ENCODE results near the gene ARF6.

ARF6 gene

GRCh38 chr14:49892636-49893308 is at the start of gene ARF6:
TSS of gene ARF6 (plus strand) at chr14:49893082. CDS start at chr14:49893737, 655 bp downstream.
- H4K20me1 ChIP-seq (ENCODE audit: insufficient read depth, low read length), result peaks cover 41% of the 10 kb centered on the region
- no peaks in the 10 kb centered on the region for H3K9me3 ChIP-seq (ENCODE audit: insufficient read depth, low read length)
- H3K4me1 ChIP-seq (ENCODE audit: low read length), result peaks cover 25% of the 10 kb centered on the region
- H3K27ac ChIP-seq (ENCODE audit: low read length), result peak within 1 kb of the TSS; percentile 96
- H3K4me3 ChIP-seq (ENCODE audit: low read length), result peak within 1 kb of the TSS; percentile 98
- peak within 1 kb of the TSS; percentile 100 for H3K9ac ChIP-seq (ENCODE audit: low read length)
- H2AFZ ChIP-seq (ENCODE audit: low read depth, low read length), result no peak within 1 kb of the TSS
- TF ChIP-seq, protein P1, sequence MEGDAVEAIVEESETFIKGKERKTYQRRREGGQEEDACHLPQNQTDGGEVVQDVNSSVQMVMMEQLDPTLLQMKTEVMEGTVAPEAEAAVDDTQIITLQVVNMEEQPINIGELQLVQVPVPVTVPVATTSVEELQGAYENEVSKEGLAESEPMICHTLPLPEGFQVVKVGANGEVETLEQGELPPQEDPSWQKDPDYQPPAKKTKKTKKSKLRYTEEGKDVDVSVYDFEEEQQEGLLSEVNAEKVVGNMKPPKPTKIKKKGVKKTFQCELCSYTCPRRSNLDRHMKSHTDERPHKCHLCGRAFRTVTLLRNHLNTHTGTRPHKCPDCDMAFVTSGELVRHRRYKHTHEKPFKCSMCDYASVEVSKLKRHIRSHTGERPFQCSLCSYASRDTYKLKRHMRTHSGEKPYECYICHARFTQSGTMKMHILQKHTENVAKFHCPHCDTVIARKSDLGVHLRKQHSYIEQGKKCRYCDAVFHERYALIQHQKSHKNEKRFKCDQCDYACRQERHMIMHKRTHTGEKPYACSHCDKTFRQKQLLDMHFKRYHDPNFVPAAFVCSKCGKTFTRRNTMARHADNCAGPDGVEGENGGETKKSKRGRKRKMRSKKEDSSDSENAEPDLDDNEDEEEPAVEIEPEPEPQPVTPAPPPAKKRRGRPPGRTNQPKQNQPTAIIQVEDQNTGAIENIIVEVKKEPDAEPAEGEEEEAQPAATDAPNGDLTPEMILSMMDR (IDR thresholded peaks at IDR 0.05; ENCODE audit: low read depth, low read length), result no peak
- no peak for TF ChIP-seq EZH2phosphoT487 (IDR thresholded peaks at IDR 0.05; ENCODE audit: low read depth)
- peak within 1 kb of the TSS; percentile 90 for H3K4me2 ChIP-seq (ENCODE audit: low read length)
- peaks cover 32% of the 10 kb centered on the region for H3K36me3 ChIP-seq (replicated peaks; ENCODE audit: low read depth, low read length)
- H3K27me3 ChIP-seq (ENCODE audit: low read depth, low read length), result no peaks in the 10 kb centered on the region
- peaks cover 58% of the 10 kb centered on the region for H3K79me2 ChIP-seq (ENCODE audit: low read length)

DNA sequence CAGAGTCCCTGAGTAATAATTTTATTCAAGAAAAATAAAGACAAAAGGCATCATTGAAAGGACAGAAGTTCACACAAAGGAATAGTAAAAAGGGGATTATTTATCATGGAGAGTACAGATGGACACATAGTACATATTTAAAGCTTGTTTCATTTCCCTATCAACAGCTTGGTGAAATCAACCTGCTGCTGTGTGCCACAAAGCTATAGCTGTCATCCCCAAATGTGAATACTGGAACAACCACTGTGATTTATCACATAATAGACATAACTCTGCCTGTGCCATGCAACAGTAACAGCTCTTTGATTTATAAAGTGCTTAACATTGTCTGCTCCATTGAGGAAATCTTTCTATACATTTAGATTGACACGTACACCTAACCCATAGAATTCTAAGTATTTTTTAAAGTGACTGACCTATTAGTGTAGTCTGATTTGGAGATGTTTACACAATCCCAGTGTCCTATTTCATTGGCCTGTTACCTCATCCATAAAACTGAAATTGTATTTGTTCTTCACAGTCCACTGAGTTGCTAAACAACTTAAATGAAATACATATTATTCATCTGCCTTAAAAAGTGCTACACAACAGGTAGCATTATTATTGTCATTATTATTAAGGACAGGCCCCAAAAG is 43.6 kb upstream of the ARF6 start:
- Histone ChIP-seq H3K4me3 (ENCODE audit: low read length) (no peak overlapping the region), H3K4me1 (ENCODE audit: low read length) (peaks cover 8% of the 10 kb centered on the region), H3K27ac (ENCODE audit: low read length) (no peak overlapping the region), H3K36me3 (replicated peaks; ENCODE audit: low read depth, low read length) (peaks cover 31% of the 10 kb centered on the region), H4K20me1 (ENCODE audit: insufficient read depth, low read length) (peaks cover 4% of the 10 kb centered on the region), H2AFZ (ENCODE audit: low read depth, low read length) (no peak overlapping the region), H3K9me3 (ENCODE audit: insufficient read depth, low read length) (no peaks in the 10 kb centered on the region), H3K9ac (ENCODE audit: low read length) (no peak overlapping the region), H3K4me2 (ENCODE audit: low read length) (no peak overlapping the region), H3K27me3 (ENCODE audit: low read depth, low read length) (no peaks in the 10 kb centered on the region), H3K79me2 (ENCODE audit: low read length) (peaks cover 49% of the 10 kb centered on the region)
- TF ChIP-seq EZH2phosphoT487 (IDR thresholded peaks at IDR 0.05; ENCODE audit: low read depth), result no peak
- TF ChIP-seq, protein P1 (IDR thresholded peaks at IDR 0.05; ENCODE audit: low read depth, low read length), result no peak

DNA sequence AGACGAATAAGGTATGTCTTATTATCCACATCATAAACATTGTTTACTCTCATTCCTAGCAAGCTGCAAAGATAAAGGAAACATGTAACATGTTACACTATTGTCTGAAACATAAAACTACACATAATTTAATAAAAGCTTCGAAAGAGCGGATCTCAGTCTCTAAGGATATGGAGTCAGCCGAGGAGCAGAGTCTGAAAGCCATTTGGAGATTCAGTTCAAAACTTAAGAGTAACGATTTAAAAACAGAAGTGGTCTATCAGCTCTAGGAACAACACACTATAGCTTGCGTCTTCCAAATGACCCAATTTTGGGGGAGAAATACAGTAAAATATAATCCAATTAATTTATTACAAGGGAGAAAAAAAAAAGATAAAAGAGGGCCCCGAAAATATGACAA is 41.1 kb upstream of the ARF6 start:
- H3K9ac ChIP-seq (ENCODE audit: low read length), result peak overlapping the region; percentile 90
- H3K4me2 ChIP-seq (ENCODE audit: low read length), result peak overlapping the region; percentile 84
- H3K4me1 ChIP-seq (ENCODE audit: low read length), result peaks cover 8% of the 10 kb centered on the region
- no peaks in the 10 kb centered on the region for H3K9me3 ChIP-seq (ENCODE audit: insufficient read depth, low read length)
- peaks cover 49% of the 10 kb centered on the region for H3K79me2 ChIP-seq (ENCODE audit: low read length)
- H3K27ac ChIP-seq (ENCODE audit: low read length), result peak overlapping the region; percentile 72
- no peak for TF ChIP-seq EZH2phosphoT487 (IDR thresholded peaks at IDR 0.05; ENCODE audit: low read depth)
- TF ChIP-seq, protein P1 (IDR thresholded peaks at IDR 0.05; ENCODE audit: low read depth, low read length), result no peak
- peaks cover 18% of the 10 kb centered on the region for H3K36me3 ChIP-seq (replicated peaks; ENCODE audit: low read depth, low read length)
- peaks cover 4% of the 10 kb centered on the region for H4K20me1 ChIP-seq (ENCODE audit: insufficient read depth, low read length)
- H2AFZ ChIP-seq (ENCODE audit: low read depth, low read length), result no peak overlapping the region
- peak overlapping the region; percentile 91 for H3K4me3 ChIP-seq (ENCODE audit: low read length)
- no peaks in the 10 kb centered on the region for H3K27me3 ChIP-seq (ENCODE audit: low read depth, low read length)

DNA sequence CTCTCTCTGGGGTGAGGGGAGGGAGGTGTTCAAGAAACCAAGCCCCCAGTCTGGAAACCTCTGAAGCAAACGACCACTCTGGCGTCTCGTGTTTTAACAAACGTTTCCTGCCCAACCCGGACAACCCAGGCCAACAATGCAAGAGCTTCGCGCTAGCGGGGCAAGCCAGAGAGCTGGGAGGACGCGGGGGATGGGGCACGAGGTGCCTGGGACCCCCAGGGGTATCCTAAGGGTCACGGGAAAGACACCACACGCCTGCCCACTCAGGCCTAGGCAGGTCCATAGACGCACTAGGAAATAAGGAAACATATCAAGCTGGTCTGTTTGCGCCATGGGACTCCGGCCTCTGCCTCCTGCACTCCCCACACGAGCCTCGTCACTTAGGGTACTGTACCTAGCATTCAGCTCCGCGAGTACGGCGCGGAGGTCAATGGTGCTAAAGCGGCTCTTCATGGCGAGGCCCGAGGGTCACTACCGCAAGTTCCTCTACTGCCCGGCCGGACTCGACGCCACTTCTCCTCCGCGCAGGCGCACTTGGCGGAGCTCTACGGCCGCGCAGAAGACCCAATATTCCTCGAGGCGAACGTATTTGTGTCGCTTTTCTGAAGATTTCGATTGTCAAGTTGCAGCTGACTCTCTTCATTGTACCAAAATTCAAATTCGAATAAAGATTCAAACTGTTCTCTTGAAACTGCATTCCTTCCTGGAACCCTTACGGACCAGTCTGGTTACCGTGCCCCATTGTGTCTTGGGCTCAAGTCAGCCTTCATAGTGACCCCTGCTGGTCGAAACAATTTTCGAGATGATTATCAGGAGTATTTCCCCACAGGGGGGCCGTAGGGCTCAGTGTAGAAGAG is 40.4 kb upstream of the ARF6 start, which contains the start of gene NEMF:
Gene NEMF (minus strand): TSS at position 488 of the 857 bp plus-strand sequence. CDS start 35 bp downstream, at position 453.
- TF ChIP-seq EZH2phosphoT487 (IDR thresholded peaks at IDR 0.05; ENCODE audit: low read depth), result no peak
- TF ChIP-seq, protein P1 (IDR thresholded peaks at IDR 0.05; ENCODE audit: low read depth, low read length), result peak; percentile 98
- peak within 1 kb of the TSS; percentile 72 for H3K27ac ChIP-seq (ENCODE audit: low read length)
- peaks cover 12% of the 10 kb centered on the region for H3K4me1 ChIP-seq (ENCODE audit: low read length)
- H2AFZ ChIP-seq (ENCODE audit: low read depth, low read length), result peak within 1 kb of the TSS; percentile 100
- H3K4me3 ChIP-seq (ENCODE audit: low read length), result peak within 1 kb of the TSS; percentile 91
- H4K20me1 ChIP-seq (ENCODE audit: insufficient read depth, low read length), result peaks cover 4% of the 10 kb centered on the region
- H3K36me3 ChIP-seq (replicated peaks; ENCODE audit: low read depth, low read length), result peaks cover 18% of the 10 kb centered on the region
- H3K4me2 ChIP-seq (ENCODE audit: low read length), result peak within 1 kb of the TSS; percentile 84
- no peaks in the 10 kb centered on the region for H3K9me3 ChIP-seq (ENCODE audit: insufficient read depth, low read length)
- H3K27me3 ChIP-seq (ENCODE audit: low read depth, low read length), result no peaks in the 10 kb centered on the region
- peak within 1 kb of the TSS; percentile 90 for H3K9ac ChIP-seq (ENCODE audit: low read length)
- peaks cover 49% of the 10 kb centered on the region for H3K79me2 ChIP-seq (ENCODE audit: low read length)
